Mucosa of stomach (tissue), 1 donor: Measurements from ENCODE around the gene LENG8.
"Not testable (repeated sequence)": the region's sequence is repeated elsewhere in the genome, so short reads cannot be mapped to it uniquely, and the experiment has no call there.

ENCODE experiments used
- H3K27me3 ChIP-seq: one replicate; pipeline ENCODE4 v1.7.0; 2013; ENCODE audit warnings: mild to moderate bottlenecking, low read length; ENCODE audit not compliant: control insufficient read depth, insufficient read depth
- H3K36me3 ChIP-seq: one replicate; pipeline ENCODE4 v1.7.0; 2013; ENCODE audit warnings: low read length; ENCODE audit not compliant: control insufficient read depth, insufficient read depth
- H3K4me1 ChIP-seq: one replicate; pipeline ENCODE4 v1.7.0; 2013; ENCODE audit warnings: mild to moderate bottlenecking, low read length; ENCODE audit not compliant: control insufficient read depth, insufficient read depth
- H3K4me3 ChIP-seq: one replicate; pipeline ENCODE4 v1.7.0; 2013; ENCODE audit warnings: low read length
- H3K9ac ChIP-seq: one replicate; pipeline ENCODE4 v1.7.0; 2013; ENCODE audit warnings: mild to moderate bottlenecking, low read length, moderate library complexity
- H3K9me3 ChIP-seq: one replicate; pipeline ENCODE4 v1.7.0; 2013; ENCODE audit warnings: mild to moderate bottlenecking, low read length, moderate library complexity; ENCODE audit not compliant: control insufficient read depth
- donor health status: Pancreatic carcinoma.

The LENG8 gene

GRCh38 chr19:54435551-54436016 lies 13.4 kb upstream of the LENG8 start:
- Histone ChIP-seq H3K4me3 (no peak overlapping the region), H3K36me3 (peaks cover 4% of the 10 kb centered on the region), H3K9ac (no peak overlapping the region), H3K9me3 (no peaks in the 10 kb centered on the region), H3K27me3 (peaks cover 27% of the 10 kb centered on the region), H3K4me1 (peaks cover 16% of the 10 kb centered on the region)

- peaks cover 12% of the 10 kb centered on the region for H3K4me1 ChIP-seq
- no peak overlapping the region for H3K9ac ChIP-seq
- peaks cover 27% of the 10 kb centered on the region for H3K27me3 ChIP-seq
- H3K9me3 ChIP-seq = no peaks in the 10 kb centered on the region
- peaks cover 8% of the 10 kb centered on the region for H3K36me3 ChIP-seq
- no peak overlapping the region for H3K4me3 ChIP-seq
These were observed 12.9 kb upstream of the LENG8 start for GRCh38 chr19:54436031-54436523.

DNA sequence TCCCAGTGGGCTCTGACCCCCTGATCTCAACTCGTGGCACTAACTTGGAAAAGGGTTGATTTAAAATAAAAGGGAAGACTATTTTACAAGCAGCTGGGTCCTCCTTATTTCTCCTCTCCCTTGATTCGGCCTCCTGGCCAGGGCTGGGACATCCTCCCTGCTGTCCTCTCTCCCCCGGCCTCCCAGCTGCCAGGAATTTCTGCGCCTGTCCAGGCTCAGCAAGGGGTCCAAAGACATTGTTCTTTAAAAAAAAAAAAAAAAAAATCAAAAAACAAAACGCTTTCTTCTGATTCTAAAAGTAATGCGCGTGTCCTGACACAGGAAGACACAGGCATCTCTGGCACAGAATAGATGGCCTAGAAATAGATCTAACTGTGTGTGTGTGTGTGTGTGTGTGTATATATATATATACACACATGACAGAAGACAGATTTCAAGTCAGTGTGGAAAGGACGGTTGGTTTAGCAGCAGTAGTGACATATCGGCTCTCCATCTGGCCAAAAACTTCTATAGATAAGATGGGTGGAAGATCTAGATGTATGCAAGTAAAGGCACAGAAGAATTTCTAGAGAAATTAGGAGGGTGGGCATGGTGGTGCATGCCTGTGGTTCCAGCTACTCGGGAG lies 12.3 kb upstream of the LENG8 start:
- Histone ChIP-seq H3K9ac (no peak overlapping the region), H3K36me3 (peaks cover 8% of the 10 kb centered on the region), H3K9me3 (no peaks in the 10 kb centered on the region), H3K27me3 (peaks cover 27% of the 10 kb centered on the region), H3K4me1 (peaks cover 7% of the 10 kb centered on the region), H3K4me3 (no peak overlapping the region)

GRCh38 chr19:54439174-54439851 lies 9.7 kb upstream of the LENG8 start:
- Histone ChIP-seq H3K27me3 (peaks cover 12% of the 10 kb centered on the region), H3K36me3 (peaks cover 8% of the 10 kb centered on the region), H3K9me3 (no peaks in the 10 kb centered on the region), H3K4me1 (peaks cover 5% of the 10 kb centered on the region), H3K9ac (no peak overlapping the region), H3K4me3 (no peak overlapping the region)

DNA sequence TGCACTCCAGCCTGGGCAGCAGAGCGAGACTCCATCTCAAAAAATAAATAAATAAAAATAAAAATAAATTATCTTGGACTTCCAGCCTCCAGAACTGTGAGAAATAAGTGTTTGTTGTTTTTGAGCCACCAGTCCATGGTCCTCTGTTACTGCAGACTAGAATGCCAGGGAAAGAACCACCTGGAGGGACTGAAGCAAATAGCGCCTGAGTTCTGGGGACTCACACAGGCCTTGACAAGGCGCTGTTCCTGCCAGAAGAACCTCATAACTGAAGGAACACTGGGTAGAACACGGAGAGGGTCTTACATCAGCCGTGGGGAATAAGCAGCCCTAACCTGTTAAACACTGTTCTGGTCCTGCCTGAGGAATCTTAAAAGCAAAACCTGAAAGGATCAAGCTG lies 8.4 kb upstream of the LENG8 start:
- peaks cover 8% of the 10 kb centered on the region for H3K36me3 ChIP-seq
- no peaks in the 10 kb centered on the region for H3K9me3 ChIP-seq
- peaks cover 13% of the 10 kb centered on the region for H3K4me1 ChIP-seq
- H3K4me3 ChIP-seq = no peak overlapping the region
- no peaks in the 10 kb centered on the region for H3K27me3 ChIP-seq
- no peak overlapping the region for H3K9ac ChIP-seq

- Histone ChIP-seq H3K4me1 (peaks cover 21% of the 10 kb centered on the region), H3K9me3 (no peaks in the 10 kb centered on the region), H3K9ac (no peak overlapping the region), H3K4me3 (no peak overlapping the region), H3K27me3 (no peaks in the 10 kb centered on the region), H3K36me3 (peaks cover 8% of the 10 kb centered on the region)
These were observed 4.3 kb upstream of the LENG8 start for GRCh38 chr19:54444737-54445136.

DNA sequence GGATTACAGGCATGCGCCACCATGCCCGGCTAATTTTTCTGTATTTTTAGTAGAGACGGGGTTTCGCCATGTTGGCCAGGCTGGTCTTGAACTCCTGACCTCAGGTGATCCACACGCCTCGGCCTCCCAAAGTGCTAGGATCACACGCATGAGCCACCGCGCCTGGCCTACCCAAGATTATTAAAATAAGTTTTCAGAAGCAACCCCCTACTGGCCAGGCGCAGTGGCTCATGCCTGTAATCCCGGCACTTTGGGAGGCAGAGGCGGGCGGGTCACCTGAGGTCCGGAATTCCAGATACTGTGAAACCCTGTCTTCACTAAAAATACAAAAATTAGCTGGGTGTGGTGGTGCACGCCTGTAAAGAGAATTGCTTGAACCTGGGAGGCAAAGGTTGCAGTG lies 2.6 kb upstream of the LENG8 start:
- not testable (repeated sequence) for H3K9me3 ChIP-seq, H3K4me3 ChIP-seq, H3K27me3 ChIP-seq, H3K9ac ChIP-seq, H3K36me3 ChIP-seq
- H3K4me1 ChIP-seq = peaks cover 36% of the 10 kb centered on the region

DNA sequence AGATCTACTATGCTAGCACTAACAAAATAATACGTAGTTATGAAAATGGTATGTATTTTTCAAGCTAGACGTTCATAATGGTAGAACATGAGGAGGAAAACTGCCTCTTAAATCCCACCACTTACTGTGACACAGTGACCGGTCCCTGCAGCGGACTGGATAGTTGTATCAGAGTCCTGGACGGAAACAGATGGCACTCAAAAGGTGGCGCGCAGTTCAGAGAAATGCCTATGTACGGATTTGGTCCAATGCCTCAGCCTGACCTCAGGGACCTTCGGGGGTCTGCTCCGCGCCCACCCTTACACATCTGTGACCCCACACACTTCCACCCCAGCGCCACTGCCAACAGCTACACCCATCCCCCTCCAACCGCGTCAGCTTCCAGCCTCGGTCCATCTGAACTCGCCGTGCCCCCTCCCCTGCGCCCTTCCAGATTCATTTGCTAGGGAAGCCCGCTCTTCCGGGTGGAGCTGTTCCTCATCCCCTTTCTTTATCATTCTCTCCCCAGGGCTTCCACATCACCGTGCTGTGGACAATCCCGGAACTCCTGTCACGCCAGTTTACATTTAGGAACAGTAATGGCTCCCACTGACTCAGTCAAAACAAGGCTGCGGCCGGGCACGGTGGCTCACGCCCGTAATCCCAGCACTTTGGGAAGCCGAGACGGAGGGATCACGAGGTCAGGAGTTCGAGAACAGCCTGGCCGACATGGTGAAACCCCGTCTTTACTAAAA lies 792 bp upstream of the LENG8 start:
- H3K4me3 ChIP-seq = peak overlapping the region; percentile 91
- H3K4me1 ChIP-seq = peaks cover 54% of the 10 kb centered on the region
- no peaks in the 10 kb centered on the region for H3K27me3 ChIP-seq
- H3K9ac ChIP-seq = peak overlapping the region; percentile 95
- H3K36me3 ChIP-seq = peaks cover 14% of the 10 kb centered on the region
- H3K9me3 ChIP-seq = no peaks in the 10 kb centered on the region

DNA sequence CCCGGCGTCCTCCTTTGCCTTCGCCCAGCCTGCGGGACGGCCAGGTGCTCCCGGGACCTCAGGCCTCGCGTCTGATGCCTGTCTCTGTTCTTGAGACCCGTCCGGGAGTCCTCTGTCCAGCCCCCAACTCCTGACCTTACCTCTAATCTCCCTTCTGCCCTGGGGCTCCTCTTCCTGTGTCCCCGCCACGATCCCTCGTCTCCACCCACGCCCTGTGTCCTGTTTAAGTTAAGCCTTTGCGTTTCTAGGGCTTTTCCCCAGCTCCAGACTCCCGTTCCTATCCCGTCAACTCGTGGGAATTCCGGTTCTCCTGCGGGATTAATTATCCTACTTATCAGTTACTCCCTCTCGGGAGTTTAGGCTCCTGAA lies 686 bp downstream of the LENG8 start:
- Histone ChIP-seq H3K9ac (peak overlapping the region; percentile 95), H3K9me3 (no peaks in the 10 kb centered on the region), H3K4me1 (peaks cover 51% of the 10 kb centered on the region), H3K4me3 (peak overlapping the region; percentile 91), H3K36me3 (peaks cover 29% of the 10 kb centered on the region), H3K27me3 (no peaks in the 10 kb centered on the region)

DNA sequence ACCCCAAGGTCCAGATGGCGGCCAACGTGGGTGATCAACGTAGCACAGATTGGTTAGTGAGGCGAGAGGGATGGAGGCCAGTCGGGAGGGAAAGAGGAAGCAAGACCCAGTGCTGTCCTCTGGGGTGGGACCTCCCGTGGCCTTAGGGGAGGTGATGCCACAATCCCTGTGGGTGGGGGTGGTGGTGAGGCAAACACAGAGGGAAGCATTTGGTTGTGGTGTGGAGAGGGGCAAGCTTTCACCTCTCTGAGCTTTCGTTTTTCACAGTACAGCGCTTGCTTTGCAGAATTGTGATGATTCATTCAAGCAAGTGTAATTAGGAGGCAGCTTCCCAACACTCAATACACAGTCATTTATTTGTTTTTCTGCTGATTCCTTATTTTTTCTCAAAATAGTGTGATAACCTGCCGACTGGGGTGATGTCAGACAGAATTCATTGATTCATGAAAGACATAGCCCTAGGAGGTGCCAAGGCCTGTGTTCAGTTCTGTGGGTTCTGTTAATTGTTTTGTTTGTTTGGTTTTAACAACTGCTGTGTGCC lies 2.4 kb downstream of the LENG8 start:
- Histone ChIP-seq H3K9me3 (no peaks in the 10 kb centered on the region), H3K4me3 (no peak overlapping the region), H3K4me1 (peaks cover 41% of the 10 kb centered on the region), H3K9ac (peak overlapping the region; percentile 51), H3K36me3 (peaks cover 34% of the 10 kb centered on the region), H3K27me3 (no peaks in the 10 kb centered on the region)

- Histone ChIP-seq H3K4me3 (no peak overlapping the region), H3K9ac (peak overlapping the region; percentile 26), H3K27me3 (no peaks in the 10 kb centered on the region), H3K9me3 (no peaks in the 10 kb centered on the region), H3K4me1 (peaks cover 40% of the 10 kb centered on the region), H3K36me3 (peaks cover 36% of the 10 kb centered on the region)
These were observed 3.0 kb downstream of the LENG8 start for GRCh38 chr19:54451997-54452396.

DNA sequence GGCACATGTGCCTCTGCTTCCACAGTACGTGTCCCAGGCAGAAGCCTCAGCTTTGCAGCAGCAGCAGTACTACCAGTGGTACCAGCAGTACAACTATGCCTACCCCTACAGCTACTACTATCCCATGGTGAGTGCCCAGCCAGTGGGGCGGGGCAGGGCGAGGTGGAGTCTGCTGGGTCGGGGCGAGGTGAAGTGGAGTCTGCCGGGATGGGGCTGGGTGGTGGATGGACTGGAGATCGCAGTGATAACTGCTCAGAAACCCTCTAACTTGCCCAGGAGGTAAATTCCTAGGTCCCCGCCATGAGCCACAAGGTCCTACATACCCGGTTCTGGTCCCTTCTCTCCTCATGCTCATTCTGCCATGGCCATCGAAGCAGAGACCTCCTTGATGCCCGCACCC lies 3.6 kb downstream of the LENG8 start:
- Histone ChIP-seq H3K27me3 (no peaks in the 10 kb centered on the region), H3K36me3 (peaks cover 43% of the 10 kb centered on the region), H3K9ac (no peak overlapping the region)

More for the DNA sequence above, 3.6 kb downstream of the LENG8 start:
- Histone ChIP-seq H3K9me3 (no peaks in the 10 kb centered on the region), H3K4me1 (peaks cover 34% of the 10 kb centered on the region), H3K4me3 (no peak overlapping the region)
